Astrocyte (in vitro differentiated cells and primary cell): Measurements from ENCODE around the gene SLC52A3. TPM values are rescaled to one million over a fixed set of nuclear protein-coding genes. Genes with fewer than 3 reads are reported as not detected.

ENCODE experiments used
- DNase-seq: peaks from one replicate; pipeline ENCODE4 v3.0.0-alpha.2; 2010; ENCODE audit warnings: low read depth
- FAIRE-seq: peaks from 2 replicates; lab custom pipeline; 2011; peaks lifted over from hg19 to GRCh38; lab: Jason Lieb, UNC
- H2AFZ ChIP-seq: 2 replicates; pipeline ENCODE4 v1.6.0; 2012; ENCODE audit warnings: low read depth, low read length, inconsistent platforms
- H3K27ac ChIP-seq: 2 replicates; pipeline ENCODE4 v1.5.1; 2011; ENCODE audit warnings: low read depth, low read length, inconsistent platforms
- H3K27me3 ChIP-seq: 2 replicates; pipeline ENCODE4 v1.6.0; 2011; ENCODE audit warnings: low read length, inconsistent platforms; ENCODE audit not compliant: insufficient read depth
- H3K36me3 ChIP-seq: 2 replicates; pipeline ENCODE4 v1.5.1; 2011; ENCODE audit warnings: low read length, inconsistent platforms; ENCODE audit not compliant: insufficient read depth
- H3K4me1 ChIP-seq: 2 replicates; pipeline ENCODE4 v1.5.1; 2011; ENCODE audit warnings: low read length, inconsistent platforms; ENCODE audit not compliant: insufficient read depth
- H3K4me2 ChIP-seq: 2 replicates; pipeline ENCODE4 v1.6.0; 2012; ENCODE audit warnings: low read length, inconsistent platforms
- H3K4me3 ChIP-seq: 2 replicates; pipeline ENCODE4 v1.5.1; 2011; ENCODE audit warnings: low read depth, mild to moderate bottlenecking, low read length, inconsistent platforms; ENCODE audit not compliant: insufficient read depth
- H3K79me2 ChIP-seq: 2 replicates; pipeline ENCODE4 v1.6.0; 2012; ENCODE audit warnings: mild to moderate bottlenecking, low read length, inconsistent platforms; ENCODE audit not compliant: insufficient read depth
- H3K9ac ChIP-seq: 2 replicates; pipeline ENCODE4 v1.6.0; 2012; ENCODE audit warnings: mild to moderate bottlenecking, low read length, inconsistent platforms
- H3K9me3 ChIP-seq: 2 replicates; pipeline ENCODE4 v1.5.1; 2012; ENCODE audit warnings: low read depth, mild to moderate bottlenecking, low read length, inconsistent platforms; ENCODE audit not compliant: insufficient read depth
- H4K20me1 ChIP-seq: 2 replicates; pipeline ENCODE4 v1.6.0; 2012; ENCODE audit warnings: low read length, inconsistent platforms; ENCODE audit not compliant: insufficient read depth
- H3K27ac Mint-ChIP-seq: one replicate; pipeline ENCODE4 v1.8.0; 2021; ENCODE audit warnings: mild to moderate bottlenecking, mixed read lengths; ENCODE audit not compliant: unreplicated experiment
- H3K27me3 Mint-ChIP-seq: one replicate; pipeline ENCODE4 v1.8.0; 2021; ENCODE audit warnings: low read depth, mixed read lengths; ENCODE audit not compliant: unreplicated experiment
- H3K36me3 Mint-ChIP-seq: one replicate; pipeline ENCODE4 v1.8.0; 2021; ENCODE audit warnings: low read depth, mixed read lengths; ENCODE audit not compliant: unreplicated experiment
- H3K4me1 Mint-ChIP-seq: one replicate; pipeline ENCODE4 v1.8.0; 2021; ENCODE audit warnings: low read depth, mixed read lengths; ENCODE audit not compliant: unreplicated experiment
- H3K4me3 Mint-ChIP-seq: one replicate; pipeline ENCODE4 v1.8.0; 2021; ENCODE audit warnings: mild to moderate bottlenecking, moderate library complexity, mixed read lengths; ENCODE audit not compliant: unreplicated experiment
- H3K9me3 Mint-ChIP-seq: one replicate; pipeline ENCODE4 v1.8.0; 2021; ENCODE audit warnings: mild to moderate bottlenecking, mixed read lengths; ENCODE audit not compliant: unreplicated experiment
- EZH2 ChIP-seq: IDR thresholded peaks from 2 replicates; pipeline ENCODE4 v1.6.1; 2012; ENCODE audit warnings: mild to moderate bottlenecking, low read length, inconsistent platforms; ENCODE audit not compliant: insufficient read depth
- total RNA-seq: library from RNA; stranded (reverse); gene quantifications from 2 replicates; pipeline ENCODE4 v1.2.1, GENCODE V29; 2021
- TF ChIP-seq, protein P1 (sequence below): IDR thresholded peaks from 2 replicates; pipeline ENCODE4 v1.5.1; 2011; ENCODE audit warnings: low read depth, mild to moderate bottlenecking, inconsistent platforms, low read length, moderate library complexity; ENCODE audit not compliant: insufficient read depth

The SLC52A3 gene
- total RNA-seq, 1 donor from 2014 or later = 0.09 TPM

GRCh38 chr20:723756-724155, 44.5 kb downstream of the SLC52A3 start:
- Histone ChIP-seq H3K9ac (no peak overlapping the region), H3K79me2 (no peaks in the 10 kb centered on the region), H3K4me3 (no peak overlapping the region), H3K36me3 (no peaks in the 10 kb centered on the region), H3K4me2 (no peak overlapping the region), H4K20me1 (no peaks in the 10 kb centered on the region), H3K27ac (no peak overlapping the region), H3K9me3 (no peaks in the 10 kb centered on the region), H3K4me1 (no peaks in the 10 kb centered on the region), H2AFZ (no peak overlapping the region), H3K27me3 (peaks cover 13% of the 10 kb centered on the region)
- DNase-seq (no peak), FAIRE-seq (no peak)
- Mint-ChIP-seq H3K4me3 (no peak overlapping the region), H3K27me3 (peaks cover 75% of the 10 kb centered on the region), H3K36me3 (peaks cover 1% of the 10 kb centered on the region), H3K27ac (no peak overlapping the region), H3K4me1 (no peaks in the 10 kb centered on the region), H3K9me3 (peaks cover 3% of the 10 kb centered on the region)
- TF ChIP-seq EZH2 = no peak
- TF ChIP-seq, protein P1, sequence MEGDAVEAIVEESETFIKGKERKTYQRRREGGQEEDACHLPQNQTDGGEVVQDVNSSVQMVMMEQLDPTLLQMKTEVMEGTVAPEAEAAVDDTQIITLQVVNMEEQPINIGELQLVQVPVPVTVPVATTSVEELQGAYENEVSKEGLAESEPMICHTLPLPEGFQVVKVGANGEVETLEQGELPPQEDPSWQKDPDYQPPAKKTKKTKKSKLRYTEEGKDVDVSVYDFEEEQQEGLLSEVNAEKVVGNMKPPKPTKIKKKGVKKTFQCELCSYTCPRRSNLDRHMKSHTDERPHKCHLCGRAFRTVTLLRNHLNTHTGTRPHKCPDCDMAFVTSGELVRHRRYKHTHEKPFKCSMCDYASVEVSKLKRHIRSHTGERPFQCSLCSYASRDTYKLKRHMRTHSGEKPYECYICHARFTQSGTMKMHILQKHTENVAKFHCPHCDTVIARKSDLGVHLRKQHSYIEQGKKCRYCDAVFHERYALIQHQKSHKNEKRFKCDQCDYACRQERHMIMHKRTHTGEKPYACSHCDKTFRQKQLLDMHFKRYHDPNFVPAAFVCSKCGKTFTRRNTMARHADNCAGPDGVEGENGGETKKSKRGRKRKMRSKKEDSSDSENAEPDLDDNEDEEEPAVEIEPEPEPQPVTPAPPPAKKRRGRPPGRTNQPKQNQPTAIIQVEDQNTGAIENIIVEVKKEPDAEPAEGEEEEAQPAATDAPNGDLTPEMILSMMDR = no peak

DNA sequence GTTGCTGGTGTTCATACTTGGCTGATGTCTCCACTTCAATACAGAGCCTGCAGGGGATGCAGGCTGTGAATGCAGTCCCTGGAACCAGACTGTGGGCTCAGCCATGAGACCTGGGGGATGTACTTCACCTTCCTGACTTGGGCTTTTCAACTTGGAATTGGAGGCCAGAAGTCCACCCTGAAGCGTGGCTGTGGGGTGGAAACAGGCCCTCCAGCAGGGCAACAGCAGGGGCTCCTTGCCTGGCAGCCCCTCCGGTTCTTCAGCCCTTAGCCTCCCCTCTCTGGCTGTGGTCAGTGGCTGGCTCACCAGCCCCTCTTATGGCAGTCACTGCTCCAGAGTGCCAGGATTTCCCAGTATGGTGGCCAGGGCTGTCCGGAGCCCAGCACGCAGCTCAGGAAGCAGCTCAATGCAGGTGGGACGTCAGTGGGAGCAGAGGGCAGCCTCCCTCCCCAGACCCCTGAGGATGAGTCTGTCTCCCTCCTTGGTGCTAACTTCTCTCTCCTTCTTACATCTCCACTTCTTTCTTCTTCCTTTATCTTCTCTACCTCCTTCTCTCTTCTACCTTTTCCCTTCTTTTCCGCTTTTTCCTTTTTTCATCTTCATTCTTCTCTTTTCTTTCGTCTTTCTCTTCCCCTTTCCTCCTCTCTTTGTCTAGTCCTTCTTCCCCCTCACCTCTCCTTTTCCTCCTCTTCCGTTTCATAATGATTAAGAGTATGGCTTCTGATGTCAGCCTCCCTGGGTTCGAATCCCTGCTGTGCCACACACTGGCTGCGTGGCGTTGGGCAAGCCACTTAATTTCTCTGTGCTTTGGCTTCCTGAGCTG, 45.3 kb downstream of the SLC52A3 start:
- Histone ChIP-seq H3K36me3 (no peaks in the 10 kb centered on the region), H3K27ac (no peak overlapping the region), H3K4me3 (no peak overlapping the region), H3K9ac (no peak overlapping the region), H4K20me1 (no peaks in the 10 kb centered on the region), H3K27me3 (peaks cover 15% of the 10 kb centered on the region), H3K79me2 (no peaks in the 10 kb centered on the region), H3K4me2 (no peak overlapping the region), H2AFZ (no peak overlapping the region), H3K9me3 (no peaks in the 10 kb centered on the region), H3K4me1 (no peaks in the 10 kb centered on the region)
- Mint-ChIP-seq H3K4me3 (no peak overlapping the region), H3K27ac (no peak overlapping the region), H3K27me3 (peaks cover 76% of the 10 kb centered on the region), H3K9me3 (peaks cover 3% of the 10 kb centered on the region), H3K36me3 (peaks cover 1% of the 10 kb centered on the region), H3K4me1 (no peaks in the 10 kb centered on the region)
- TF ChIP-seq EZH2 = no peak
- TF ChIP-seq, protein P1 = no peak
- FAIRE-seq = no peak
- DNase-seq = no peak

GRCh38 chr20:721876-722275, 46.4 kb downstream of the SLC52A3 start:
- no peaks in the 10 kb centered on the region for H3K4me1 Mint-ChIP-seq
- no peak overlapping the region for H3K27ac Mint-ChIP-seq
- Histone ChIP-seq H2AFZ (no peak overlapping the region), H3K27ac (no peak overlapping the region), H3K4me1 (no peaks in the 10 kb centered on the region), H3K27me3 (peaks cover 12% of the 10 kb centered on the region), H3K4me3 (no peak overlapping the region), H3K36me3 (no peaks in the 10 kb centered on the region), H3K79me2 (no peaks in the 10 kb centered on the region), H3K4me2 (no peak overlapping the region), H3K9me3 (no peaks in the 10 kb centered on the region), H4K20me1 (no peaks in the 10 kb centered on the region), H3K9ac (no peak overlapping the region)
- DNase-seq (no peak), FAIRE-seq (no peak)
- TF ChIP-seq, protein P1 = no peak
- no peak for TF ChIP-seq EZH2
- H3K4me3 Mint-ChIP-seq = no peak overlapping the region
- peaks cover 3% of the 10 kb centered on the region for H3K9me3 Mint-ChIP-seq
- peaks cover 1% of the 10 kb centered on the region for H3K36me3 Mint-ChIP-seq
- peaks cover 82% of the 10 kb centered on the region for H3K27me3 Mint-ChIP-seq
